Measurements from ENCODE around the gene ENTPD6.
"Not testable (repeated sequence)": the region's sequence is repeated elsewhere in the genome, so short reads cannot be mapped to it uniquely, and the experiment has no call there.

ENTPD6 gene

DNA sequence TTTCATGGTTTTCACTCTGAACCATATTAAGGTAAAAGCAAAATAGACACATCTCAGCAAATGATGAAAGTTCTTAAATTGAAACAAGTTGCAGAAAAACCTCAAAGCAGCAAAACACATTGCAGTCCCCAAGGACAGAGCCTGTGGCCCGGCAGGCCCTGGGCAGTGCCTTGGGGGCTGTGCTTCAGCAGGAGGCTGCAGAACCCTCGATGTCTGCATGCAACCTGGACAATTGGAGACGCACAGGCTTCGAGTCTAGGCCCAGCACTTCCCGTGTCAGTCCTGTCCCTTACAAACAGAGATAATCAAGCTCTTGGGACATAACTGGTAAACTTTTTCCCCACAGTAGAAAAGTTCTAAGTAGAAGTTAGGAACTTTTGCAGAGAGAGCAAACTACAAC is 61.6 kb downstream of the ENTPD6 start:
- DNase-seq (ENCODE audit: low read depth) = no peak

DNA sequence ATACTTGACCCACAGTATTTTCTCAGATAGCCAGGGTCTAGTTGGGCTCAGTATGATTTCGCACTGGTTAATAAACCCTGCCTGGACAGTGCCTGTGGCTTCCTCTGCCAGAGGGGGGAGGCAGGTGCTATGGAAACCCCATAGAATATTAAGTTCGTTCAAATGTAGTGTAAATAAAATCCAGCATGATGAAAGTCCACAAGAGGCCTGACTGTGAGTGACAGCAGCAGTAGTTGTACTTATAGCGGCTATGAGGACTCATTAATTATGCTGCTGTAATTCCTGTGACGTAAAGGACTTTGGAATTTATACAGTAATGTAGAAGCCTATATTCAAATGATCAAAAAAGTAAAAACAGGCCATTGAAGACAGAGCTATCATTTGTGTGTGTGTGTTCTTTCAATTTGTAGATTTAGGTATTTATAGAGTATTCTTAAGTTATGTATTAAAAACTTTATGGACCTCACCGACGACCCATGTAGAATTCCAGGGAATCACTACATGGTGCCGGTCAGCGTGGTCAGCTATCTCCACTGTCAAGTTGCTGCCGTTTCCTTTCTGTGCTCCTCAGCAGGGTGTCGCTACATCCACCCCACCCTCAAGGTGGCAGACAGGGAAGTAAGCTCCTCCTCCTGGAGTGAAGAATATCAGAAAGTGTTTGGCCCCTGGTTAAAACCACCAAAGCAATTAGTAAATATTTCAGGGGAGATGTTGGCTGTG is 62.4 kb downstream of the ENTPD6 start:
- no peak for DNase-seq (ENCODE audit: low read depth)

GRCh38 chr20:25258476-25258805 is 62.9 kb downstream of the ENTPD6 start:
- no peak for DNase-seq (ENCODE audit: low read depth)

DNA sequence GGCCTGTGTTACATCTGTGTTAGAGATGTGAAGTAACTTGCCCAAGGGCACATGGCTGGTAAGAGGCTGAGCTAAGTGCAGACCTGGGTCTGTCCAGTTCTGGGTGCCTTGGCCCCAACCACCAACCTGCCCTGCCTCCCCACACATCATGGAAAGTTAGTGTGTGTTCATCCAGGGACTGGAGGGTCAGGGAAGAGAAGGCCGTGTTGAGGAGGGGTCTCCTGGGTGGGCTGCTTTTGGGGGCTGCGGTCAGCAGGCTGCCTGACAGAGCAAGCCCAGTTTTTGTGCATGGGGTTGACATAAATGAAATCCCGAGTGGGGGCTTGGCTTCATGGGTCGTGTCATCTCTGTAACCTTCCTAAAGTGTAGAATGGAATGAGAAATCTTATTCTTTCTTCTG is 63.3 kb downstream of the ENTPD6 start:
- no peak for DNase-seq (ENCODE audit: low read depth)

- no peak for DNase-seq (ENCODE audit: low read depth)
Measured at GRCh38 chr20:25259358-25259757, 63.8 kb downstream of the ENTPD6 start.

DNA sequence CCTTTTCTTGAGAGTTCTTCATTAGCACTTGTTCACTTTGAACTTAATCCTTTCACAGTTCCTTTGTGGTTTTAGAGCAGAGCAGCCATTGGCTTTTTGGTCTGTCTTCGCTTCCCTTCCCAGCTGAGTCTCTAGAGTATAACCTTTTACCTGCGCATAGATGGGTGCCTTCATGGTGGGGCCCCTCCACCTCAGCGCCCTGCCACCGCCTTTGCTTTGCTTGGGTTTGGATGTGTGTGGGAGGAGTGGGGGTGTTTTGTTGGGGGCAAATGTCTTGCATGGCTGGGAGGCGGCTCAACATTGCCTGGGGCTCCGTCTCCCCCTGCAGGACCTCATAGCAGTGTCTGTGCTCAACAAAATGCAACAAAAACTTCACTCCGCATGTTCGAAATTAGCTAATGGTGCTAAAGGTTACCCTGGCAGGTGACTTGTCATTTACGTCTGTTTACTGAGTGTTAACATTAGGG is 64.3 kb downstream of the ENTPD6 start:
- DNase-seq (ENCODE audit: low read depth) = no peak

DNA sequence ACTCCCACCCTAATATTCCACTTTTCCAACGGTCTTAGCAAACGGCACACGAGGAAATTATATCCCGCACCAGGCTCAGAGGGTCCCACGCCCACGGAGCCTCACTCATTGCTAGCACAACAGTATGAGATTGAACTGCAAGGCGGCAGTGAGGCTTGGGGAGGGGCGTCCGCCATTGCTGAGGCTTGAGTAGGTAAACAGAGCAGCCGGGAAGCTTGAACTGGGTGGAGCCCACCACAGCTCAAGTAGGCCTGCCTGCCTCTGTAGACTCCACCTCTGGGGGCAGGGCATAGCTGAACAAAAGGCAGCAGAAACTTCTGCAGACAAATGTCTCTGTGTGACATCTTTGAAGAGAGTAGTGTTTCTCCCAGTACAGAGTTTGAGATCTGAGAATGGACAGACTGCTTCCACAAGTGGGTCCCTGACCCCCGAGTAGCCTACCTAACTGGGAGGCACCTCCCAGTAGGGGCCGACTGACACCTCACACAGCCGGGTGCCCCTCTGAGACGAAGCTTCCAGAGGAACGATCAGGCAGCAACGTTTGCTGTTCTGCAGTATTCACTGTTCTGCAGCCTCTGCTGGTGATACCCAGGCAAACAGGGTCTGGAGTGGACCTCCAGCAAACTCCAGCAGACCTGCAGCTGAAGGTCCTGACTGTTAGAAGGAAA is 65.4 kb downstream of the ENTPD6 start:
- DNase-seq (ENCODE audit: low read depth) = not testable (repeated sequence)

- DNase-seq (ENCODE audit: low read depth) = no peak
Measured at GRCh38 chr20:25269057-25269832, 73.7 kb downstream of the ENTPD6 start.

DNA sequence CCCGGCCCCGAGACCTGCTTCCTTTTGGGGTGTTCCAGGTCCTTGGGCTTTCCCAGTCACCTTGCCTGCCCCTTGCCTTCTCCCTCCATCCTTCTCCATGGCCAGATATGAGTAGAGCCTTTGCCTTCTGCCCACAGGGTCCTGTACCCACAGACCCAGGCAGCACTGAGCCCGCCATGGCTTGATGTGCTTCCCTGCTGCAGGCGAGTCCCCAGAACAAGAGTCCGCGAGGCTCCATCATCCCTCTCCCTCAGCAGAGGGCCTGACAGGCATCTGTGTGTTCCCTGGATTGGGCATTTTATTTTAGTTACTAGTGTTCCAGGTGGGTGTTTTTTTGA is 74.3 kb downstream of the ENTPD6 start:
- no peak for DNase-seq (ENCODE audit: low read depth)

DNA sequence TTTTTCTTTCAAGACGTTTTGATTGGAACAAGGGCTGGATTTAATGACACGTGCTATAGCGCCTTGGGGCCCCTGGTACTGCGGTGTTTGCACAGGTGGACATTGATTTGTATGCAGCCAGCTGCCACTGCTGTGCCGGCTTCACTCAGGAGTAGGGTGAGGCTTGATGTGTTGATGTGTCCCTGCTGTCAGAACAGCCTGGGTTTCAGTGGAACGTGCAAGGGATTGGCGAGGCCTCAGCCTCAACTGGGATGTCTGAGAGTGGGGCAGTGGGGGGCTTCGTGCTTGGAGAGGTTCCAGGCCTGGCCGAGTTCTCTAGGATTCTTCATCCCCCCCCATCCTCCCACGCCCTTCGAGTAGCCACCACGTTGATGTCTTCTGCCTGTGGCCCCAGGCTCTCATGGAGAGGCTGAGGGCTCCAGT is 75.3 kb downstream of the ENTPD6 start:
- DNase-seq (ENCODE audit: low read depth) = no peak

DNA sequence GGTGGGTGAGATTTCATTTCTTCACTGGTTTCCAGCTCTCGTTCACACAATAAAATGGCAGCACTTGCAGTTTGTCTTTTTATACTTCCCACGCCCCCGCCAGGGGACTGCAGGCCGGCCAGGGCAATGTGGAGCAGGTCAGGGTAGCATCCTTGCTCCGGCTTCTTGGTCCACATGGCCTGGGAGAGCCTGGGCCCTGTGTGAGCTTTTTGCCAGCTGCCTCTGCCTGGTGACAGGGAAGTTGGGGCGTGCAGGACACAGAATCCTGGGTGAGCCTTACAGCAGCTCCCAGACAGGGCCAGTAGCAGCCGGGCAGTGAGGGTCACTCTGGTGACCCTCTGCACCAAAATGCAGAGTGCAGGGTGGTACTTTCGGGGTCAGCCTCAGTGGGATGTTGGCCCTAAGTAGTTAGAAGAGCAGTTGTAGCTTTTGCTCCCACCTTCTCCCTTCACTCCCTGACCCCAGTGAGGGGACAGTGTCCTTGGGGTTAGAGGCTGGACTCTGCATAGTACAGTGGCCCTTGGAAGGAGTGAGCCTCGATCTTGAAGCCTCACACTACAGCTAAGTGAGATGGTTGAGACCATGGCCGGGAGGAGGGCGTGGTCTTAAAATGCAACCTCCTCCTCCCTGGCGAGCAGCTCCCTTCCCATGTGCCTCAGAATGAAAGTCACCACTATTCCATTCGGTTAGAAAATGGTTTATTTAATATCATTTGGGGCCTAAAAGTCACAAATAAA is 76.1 kb downstream of the ENTPD6 start:
- no peak for DNase-seq (ENCODE audit: low read depth)

DNA sequence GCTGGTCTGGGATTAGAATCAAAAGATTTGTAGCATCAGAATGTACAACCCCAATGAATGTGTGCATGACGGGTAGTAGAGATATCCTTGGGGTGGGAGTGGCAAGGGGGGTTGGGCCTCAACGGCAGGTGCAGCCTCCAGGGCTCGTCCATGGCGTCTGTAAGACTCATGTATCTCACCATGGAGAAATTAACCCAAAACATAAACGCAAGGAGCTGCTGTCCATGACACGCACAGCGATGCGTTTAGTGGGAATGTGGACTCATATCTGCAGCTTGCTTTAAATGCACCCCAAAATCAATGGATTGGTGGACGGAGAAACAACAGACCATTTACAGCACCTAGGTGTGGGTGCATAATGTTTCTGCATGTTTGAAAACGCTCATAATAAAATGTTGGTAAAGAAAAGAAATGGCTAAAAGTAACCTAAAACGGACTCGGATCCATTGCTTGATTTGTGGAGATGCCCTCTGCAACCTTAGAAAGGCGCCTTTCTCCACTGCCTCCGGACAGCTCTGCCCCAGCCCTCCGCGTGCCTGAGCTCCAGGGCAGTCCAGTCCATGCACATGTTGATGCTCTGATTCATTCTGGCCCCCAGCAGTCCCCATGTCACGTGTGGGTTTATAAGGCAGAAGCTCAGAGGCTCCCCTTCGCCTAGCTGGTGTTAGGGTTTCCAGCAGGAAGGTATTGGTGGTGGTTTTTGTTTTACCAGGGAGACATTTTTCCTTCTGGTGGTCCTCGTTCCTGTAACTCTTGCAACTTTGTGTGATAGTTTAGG is 76.9 kb downstream of the ENTPD6 start:
- no peak for DNase-seq (ENCODE audit: low read depth)

DNA sequence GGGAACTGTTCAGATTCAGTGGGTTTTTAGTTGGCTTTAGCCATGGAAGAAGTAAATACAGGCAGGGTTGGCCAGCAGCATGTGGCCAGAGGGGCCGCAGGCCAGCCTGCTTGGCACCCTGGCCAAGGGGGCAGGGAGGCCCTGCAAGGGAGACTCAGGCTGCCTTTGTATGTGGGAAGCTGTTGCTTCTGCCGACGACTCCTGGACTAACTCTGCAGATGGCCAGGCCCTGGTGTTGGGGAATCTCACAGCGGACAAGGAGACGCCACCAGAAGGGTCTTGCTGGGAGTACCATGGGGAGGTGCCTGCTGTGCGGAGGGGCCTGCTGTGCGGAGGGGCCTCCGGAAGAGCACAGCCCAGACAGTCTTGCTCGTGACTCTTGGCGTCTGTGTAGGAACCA is 77.5 kb downstream of the ENTPD6 start:
- DNase-seq (ENCODE audit: low read depth) = no peak

GRCh38 chr20:25273541-25274358 is 78.2 kb downstream of the ENTPD6 start:
- DNase-seq (ENCODE audit: low read depth) = no peak

GRCh38 chr20:25274481-25274880 is 79.0 kb downstream of the ENTPD6 start:
- no peak for DNase-seq (ENCODE audit: low read depth)

DNA sequence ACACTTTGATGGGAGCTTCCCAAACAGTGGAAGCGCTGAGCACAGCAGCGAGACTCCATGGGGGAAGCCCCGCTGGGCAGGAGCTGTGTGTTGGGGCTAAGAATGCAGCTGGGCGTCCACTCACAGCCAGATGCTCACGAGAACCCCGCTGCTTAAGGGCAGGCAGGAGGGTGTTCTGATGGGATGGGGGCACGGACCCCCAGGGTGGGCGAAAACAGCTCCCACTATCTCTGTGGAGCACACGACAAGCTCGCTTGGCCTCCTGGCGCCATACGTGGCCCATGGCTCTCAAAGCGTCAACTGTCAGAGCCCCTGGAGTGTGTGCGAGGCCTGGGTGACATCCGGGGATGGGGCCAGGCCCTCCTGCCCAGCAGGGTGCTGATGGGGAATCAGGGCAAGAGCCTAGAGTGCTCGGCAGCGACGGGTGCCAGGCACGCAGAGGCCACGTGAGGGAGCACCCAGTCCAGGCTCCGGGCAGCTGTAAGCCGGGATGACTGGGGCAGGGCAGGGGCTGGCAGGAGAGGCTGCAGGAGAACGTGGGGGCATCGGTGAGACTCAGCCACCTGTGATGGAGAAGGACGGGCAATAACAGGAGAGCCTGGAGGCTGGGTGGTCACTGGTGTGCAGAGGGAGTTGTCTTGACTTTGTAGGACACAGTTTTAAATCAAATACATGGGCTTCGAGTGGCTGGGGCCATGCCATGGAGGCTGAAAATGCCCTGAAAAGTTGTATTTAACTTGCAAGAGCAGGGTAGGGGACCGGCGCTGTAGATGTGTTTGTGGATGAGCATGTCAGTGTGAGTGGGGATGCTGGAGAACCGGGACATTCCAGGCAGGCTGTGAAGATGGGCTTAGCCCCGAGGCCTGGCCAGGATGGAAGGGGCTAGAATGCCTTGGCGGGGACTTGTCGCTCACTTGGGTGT is 79.6 kb downstream of the ENTPD6 start:
- DNase-seq (ENCODE audit: low read depth) = no peak

GRCh38 chr20:25275813-25276532 is 80.5 kb downstream of the ENTPD6 start:
- DNase-seq (ENCODE audit: low read depth) = no peak
